Activated T-cell treated with anti-CD3 and anti-CD28 coated beads for 24 hours (primary cell): ENCODE results near the gene INTS2.
A peak's percentile ranks its signal among the peaks of the same experiment; 100 is the strongest.
"Not testable (repeated sequence)": the region's sequence is repeated elsewhere in the genome, so short reads cannot be mapped to it uniquely, and the experiment has no call there.

Experiments used
- DNase-seq: peaks from one replicate; pipeline ENCODE4 v3.0.0-alpha.2; 2020; ENCODE audit warnings: low read depth

INTS2 gene, protein sequence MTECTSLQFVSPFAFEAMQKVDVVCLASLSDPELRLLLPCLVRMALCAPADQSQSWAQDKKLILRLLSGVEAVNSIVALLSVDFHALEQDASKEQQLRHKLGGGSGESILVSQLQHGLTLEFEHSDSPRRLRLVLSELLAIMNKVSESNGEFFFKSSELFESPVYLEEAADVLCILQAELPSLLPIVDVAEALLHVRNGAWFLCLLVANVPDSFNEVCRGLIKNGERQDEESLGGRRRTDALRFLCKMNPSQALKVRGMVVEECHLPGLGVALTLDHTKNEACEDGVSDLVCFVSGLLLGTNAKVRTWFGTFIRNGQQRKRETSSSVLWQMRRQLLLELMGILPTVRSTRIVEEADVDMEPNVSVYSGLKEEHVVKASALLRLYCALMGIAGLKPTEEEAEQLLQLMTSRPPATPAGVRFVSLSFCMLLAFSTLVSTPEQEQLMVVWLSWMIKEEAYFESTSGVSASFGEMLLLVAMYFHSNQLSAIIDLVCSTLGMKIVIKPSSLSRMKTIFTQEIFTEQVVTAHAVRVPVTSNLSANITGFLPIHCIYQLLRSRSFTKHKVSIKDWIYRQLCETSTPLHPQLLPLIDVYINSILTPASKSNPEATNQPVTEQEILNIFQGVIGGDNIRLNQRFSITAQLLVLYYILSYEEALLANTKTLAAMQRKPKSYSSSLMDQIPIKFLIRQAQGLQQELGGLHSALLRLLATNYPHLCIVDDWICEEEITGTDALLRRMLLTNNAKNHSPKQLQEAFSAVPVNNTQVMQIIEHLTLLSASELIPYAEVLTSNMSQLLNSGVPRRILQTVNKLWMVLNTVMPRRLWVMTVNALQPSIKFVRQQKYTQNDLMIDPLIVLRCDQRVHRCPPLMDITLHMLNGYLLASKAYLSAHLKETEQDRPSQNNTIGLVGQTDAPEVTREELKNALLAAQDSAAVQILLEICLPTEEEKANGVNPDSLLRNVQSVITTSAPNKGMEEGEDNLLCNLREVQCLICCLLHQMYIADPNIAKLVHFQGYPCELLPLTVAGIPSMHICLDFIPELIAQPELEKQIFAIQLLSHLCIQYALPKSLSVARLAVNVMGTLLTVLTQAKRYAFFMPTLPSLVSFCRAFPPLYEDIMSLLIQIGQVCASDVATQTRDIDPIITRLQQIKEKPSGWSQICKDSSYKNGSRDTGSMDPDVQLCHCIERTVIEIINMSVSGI

DNA sequence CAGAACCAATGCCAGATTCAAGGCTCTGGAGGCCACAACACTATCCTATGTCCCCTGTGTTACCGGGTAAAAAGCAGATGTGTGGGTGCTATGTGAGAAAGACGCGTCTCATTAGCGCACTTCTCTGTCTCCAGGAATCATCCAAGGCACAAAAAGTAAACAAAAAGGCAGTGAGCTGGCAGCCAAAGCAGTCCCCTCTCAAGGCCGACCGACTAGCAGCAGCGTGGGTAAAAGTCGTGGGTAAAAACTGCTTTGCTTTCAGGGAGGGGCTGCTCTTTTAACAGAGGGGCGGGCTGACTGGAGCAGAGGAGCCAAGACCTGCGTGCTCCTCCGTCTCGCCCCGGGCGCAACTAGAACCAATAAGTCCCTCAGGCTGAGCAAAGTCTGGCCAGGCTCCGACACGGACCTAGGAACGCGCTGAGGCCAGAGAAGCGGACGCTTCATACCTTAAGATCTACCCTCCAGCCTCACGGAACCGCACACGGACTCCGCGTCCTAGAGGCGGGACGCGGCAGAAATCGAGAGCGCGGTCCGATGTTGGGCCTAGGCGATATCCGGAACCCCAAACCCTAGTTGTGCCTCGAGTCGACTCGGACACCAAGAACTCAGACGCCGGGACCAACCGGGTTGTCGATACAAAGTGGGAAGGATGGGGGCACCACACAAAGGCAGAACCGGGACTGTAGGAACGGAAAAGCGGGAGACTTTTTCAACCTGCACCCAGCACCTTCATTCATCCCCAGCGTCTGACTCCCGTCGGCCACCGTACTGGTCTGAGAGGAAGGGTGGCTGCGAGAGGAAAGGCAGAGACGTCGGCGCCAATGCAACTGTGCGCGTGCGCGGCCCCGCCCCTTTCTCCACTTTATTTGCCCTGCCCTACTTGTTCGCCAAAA is at the start of gene INTS2:
INTS2 (minus strand) TSS at position 775 of the 893 bp plus-strand sequence. CDS start 1,338 bp downstream, outside the sequence.
- DNase-seq, result peak; percentile 92

DNA sequence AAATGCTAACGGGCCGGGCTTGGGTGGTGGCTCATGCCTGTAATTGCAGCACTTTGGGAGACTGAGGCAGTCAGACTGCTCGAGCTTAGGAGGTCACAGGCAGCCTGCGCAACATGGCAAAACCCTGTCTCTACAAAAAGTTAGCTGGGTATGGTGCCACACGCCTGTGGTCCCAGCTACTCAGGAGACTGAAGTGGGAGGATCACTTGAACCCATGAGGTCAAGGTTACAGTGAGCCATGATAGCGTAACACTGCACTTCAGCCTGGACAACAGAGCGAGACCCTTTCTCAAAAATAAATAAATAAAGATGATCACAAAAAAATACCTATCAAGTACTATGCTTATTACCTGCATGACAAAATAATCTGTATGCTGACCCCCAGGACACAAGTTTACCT is 46.3 kb upstream of the INTS2 start:
- no peak for DNase-seq

DNA sequence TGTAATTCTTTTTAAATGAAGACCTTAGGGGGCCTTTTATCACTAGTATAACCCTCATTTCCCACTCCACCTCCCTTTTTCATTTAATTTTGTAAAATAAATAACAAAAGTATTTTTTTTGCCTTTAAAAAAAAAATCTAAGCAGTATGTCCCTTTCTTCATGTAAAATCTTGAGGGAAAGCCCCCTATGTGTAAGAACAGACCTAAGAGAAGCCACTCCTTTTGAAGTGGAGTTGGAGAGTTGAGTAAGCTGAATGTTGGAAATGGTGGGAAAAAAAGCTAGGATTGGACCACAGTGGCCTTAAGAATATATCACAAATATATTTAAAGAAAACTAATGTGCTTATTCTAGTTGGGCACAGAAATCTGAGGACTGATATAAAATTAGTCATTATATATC is 44.5 kb upstream of the INTS2 start:
- no peak for DNase-seq

DNA sequence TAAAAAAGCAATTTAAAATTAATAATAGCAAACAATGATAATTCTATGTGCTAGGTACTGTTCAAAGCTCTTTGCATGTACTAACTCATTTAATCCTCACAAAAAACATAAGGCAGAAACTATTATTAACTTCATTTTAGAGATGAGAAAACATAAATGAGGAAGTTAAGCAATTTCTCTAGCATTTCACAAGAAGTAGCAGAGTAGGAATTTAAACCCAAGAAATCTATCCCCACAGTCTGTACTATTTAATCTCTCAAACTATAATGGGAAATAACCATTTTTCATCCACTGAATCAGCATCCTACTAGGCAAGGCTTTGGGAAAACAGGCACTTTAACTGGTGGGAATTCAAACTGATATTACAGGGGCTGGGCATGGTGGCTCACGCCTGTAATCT is 42.2 kb upstream of the INTS2 start:
- DNase-seq, result no peak

DNA sequence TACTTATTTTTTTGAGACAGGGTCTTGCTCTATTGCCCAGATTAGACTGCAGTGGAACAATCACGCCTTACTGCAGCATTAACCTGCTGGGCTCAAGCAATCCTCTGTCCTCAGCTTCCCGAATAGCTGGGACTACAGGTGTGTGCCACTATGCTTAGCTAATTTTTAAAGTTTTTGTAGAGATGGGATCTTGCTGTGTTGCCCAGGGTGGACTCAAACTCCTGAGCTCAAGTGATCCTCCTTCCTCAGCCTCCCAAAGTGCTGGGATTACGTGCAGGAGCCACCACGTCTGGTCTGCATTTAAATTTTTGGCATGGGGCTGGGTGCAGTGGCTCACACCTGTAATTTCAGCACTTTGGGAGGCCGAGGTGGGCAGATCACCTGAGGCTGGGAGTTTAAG is 41.0 kb upstream of the INTS2 start:
- no peak for DNase-seq

DNA sequence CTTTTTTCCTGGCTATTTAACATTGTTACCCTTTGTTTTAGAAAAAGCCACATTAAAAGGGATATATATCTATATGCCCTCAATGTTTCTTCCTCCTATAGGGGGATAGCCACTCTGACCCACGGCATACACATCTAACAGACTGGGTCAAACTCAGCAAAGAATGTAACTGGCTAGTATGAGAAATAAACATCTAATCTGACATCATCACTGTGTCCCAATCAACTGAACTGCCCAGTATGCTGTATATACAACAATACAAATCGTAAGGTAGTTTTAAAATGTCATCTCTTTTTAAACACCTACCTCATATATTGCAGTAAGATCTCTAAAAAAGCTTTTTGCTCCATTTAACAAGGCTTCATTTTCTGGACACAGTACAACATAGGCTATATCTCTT is 39.9 kb upstream of the INTS2 start:
- no peak for DNase-seq

DNA sequence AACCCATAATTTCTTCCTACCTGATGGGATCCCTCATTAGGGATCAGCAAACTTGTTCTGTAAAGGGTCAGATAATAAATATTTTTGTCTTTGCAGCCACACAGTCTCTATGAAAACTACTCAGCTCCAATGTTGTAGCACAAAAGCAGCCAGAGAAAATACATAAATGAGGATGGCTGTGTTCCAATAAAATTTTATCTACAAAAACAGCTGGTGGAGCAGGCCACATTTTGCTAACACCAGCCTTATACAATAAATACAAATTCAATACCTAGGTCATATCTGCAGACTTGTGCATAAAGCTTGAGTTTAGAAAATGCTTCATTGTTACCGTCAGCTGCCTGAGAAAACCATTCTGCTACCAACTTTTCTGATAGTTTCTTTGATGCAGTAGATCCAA is 38.4 kb upstream of the INTS2 start:
- no peak for DNase-seq

DNA sequence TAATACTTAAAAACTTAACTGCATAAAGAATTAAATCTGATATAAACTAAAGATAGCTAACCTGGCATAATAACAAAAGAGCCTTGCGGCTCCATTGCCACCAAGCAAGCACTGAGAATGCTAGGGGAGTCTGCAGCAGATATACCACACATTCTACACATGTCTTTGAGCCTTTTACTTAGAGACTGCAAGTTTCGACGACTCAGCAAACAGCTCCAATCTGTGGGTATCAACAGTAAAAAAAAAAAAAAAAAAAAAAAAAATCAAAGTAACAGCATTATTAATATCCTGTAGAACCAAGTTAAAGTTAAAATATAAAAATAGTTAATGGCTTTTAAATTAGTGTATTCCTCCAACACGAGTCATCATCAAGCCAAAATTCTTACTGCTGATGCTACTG is 27.8 kb upstream of the INTS2 start:
- no peak for DNase-seq

DNA sequence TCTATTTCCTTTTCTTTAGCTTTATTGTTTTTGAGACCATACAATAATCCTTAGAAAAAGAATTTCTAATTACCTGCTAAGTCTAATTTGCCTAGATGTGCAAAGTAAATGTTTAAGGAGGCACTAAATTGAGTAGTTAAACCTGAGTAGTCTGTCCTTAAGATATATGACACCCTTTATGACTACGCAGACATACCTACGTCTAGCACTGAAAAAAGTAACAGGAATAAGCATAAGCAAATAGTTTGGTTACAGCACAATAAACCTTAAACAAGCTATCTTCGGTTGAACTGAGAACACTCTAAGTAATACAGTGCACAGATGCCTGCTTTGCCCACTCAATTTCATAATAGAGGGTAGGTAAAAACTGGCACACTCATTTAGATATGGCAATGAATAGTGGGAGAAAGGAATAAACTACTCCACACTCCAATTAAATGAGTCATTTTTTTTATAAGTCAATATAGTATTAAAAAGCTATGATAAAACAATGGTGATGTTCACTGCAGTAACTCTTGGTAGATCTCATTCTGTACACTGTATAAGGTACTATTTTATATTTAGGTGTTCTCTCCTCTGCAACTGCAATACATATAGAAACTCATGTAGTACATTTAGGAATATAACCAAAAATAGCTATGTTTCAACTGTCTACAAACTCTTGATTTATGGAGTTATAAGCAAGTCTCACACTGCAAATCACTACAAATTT is 19.7 kb upstream of the INTS2 start:
- DNase-seq, result no peak

DNA sequence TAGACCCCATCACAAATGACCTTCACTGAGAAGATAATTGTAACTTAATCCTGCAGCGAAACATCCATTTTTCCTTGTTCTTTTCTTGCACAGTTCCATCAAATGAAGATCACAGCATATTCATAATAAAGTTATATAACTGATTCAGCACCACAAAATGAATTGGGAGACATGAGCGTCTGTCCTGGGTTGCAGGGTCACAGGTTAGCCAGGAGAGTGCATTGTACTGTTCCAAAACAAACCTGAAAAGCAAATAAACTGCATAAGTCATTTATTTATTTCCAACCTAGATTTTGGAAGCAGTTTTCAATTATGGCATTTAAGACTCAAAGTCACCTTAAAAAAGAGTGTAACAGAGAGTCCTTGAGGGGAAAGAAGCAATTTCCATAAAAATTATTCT is 18.6 kb upstream of the INTS2 start:
- DNase-seq, result no peak

DNA sequence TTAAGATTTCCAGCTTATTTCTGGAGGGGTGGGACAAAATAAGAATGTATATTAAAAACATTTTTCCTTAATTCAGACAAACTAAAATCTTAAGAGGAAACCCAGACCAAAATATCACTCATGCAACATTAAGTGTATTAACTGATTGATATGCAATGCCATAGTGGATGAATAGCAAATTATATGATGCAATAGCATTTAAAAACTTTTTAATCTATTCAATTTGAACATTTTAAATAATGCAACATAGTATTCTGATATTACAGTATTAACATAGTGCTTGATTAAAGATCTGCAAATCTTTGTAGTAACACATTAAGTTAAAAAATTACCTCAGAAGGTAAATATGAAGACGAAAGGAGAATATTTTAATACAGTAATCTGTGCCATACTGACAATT is 15.3 kb upstream of the INTS2 start:
- no peak for DNase-seq

DNA sequence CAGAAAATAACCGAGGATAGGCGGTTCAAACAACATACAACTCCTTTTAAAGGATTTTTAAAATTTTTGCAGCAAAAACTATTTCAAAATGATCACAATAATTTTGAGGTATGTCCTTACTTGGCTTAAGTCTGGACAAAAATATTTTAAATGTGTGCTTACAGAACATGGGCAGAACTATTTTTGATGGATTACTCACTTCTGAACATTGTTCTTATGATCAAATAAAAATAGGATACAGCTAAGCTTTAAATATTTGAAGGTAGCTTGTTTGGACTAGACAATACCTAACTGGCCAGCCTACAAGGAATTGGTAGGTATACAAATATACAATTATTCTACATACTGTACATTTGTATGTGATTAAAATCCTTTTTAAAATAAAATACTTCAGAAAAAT is 14.3 kb upstream of the INTS2 start:
- no peak for DNase-seq

DNA sequence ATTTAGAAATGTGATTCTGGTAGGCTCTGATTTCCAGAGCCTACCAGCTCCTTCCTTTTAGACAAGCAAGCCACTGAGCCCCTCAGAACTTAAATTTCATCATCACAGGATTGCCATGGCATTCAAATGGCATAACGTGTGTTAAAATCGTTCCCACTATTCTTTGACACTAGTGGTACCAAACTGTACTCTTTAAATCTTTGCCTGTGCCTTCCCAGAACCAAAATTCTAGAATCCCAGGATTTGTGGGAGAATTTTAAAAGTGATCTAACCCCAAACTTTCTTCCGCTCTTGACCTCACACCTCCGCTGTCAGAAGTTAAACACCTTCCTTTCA is 287 bp upstream of the INTS2 start:
- no peak for DNase-seq

DNA sequence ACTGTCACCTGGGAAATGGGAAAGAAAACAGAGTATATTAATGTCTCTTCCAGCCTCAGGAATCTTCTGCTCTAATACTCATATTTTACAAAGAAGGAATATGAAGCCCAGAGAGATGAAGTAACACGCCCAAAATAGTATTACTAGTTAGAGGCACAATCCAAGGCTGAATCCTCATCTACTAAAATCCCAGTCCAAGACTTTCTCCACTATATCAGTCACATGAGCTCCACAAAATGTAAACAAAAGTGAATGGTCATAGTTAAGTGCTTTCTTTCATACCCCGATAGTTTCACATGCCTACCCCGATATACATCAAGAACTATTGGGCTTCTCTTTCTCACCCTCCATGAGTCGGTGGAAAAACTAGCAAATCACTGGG is 965 bp downstream of the INTS2 start:
- DNase-seq, result no peak

DNA sequence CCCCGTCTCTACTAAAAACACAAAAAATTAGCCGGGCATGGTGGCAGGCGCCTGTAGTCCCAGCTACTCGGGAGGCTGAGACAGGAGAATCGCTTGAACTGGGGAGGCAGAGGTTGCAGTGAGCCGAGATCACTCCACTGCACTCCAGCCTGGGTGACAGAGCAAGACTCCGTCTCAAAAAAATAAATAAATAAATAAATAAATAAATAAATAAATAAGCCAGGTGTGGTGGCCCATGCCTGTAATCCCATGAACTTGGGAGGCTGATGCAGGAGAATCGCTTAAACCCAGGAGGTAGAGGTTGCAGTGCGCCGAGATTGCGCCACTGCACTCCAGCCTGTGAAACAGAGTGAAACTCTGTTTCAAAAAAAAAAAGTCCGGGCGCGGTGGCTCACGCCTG is 12.6 kb downstream of the INTS2 start:
- not testable (repeated sequence) for DNase-seq

DNA sequence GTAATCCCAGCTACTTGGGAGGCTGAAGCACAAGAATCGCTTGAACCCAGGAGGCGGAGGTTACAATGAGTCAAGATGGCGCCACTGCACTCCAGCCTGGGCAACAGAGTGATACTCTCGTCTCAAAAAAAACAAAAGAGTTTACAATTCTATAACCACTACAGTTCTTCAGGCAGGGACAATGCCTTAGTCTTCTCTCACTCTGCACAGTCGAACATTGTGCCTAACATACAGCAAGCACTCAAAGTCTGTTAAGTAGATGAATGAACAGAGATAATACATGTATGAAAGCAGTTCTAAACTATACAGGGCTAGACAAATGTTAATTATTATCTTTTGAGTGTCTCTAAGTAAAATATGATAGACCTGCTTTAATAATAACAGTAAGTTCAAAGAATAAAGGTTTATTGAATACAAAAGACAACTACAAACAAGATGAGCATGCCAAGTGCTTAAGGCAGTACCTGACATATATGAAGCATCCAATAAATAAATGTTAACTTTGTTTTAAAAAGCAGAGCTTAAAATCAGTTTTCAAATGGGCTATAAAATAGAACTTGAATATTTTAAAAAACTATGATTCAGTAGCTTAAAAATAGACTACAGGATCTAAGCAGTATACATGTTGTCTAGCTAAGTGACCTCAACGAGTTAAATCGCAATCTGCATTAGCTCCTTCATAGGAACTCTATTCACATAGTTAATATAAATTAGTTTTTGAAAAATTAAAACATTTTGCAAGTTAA is 19.3 kb downstream of the INTS2 start:
- DNase-seq, result no peak

DNA sequence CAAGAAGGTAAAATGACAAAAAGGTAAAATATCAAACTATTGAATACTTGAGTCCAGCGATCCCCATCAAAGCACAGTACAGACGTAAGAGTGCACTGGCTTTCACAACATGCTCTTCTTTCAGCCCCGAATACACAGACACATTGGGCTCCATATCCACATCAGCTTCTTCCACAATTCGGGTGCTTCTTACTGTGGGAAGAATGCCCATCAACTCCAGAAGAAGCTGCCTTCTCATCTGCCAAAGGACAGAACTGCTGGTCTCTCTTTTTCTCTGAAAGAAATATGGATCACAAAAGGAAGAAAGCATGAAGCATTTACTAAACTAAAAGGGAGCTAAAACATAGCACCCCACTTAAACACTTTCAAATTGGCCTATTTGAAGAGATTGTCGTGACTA is 20.4 kb downstream of the INTS2 start:
- DNase-seq, result no peak

DNA sequence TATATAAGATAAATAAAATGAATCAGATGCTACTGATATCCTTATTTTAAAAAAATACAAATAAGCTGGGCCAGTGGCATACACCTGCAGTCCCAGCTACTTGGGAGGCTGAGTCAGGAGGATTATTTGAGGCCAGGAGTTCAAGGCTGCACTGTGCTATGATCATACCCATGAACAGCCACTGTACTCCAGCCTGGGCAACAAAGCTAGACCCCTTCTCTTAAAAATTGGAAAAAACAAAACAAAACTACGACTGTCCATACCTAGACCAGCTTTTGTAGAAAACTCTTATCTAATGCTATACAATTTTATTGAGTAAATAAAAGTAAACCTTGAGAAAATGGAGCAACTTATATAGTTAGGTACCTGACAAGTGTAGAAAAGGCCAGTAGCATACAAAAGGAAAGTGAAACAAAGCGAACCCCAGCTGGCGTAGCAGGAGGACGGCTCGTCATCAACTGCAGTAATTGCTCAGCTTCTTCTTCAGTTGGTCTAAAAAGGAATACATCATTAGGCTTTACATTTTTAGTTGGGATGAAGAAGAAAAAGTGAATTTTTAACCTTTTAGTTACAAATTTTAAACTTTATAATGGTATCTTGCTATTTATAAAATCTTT is 23.6 kb downstream of the INTS2 start:
- DNase-seq, result no peak

DNA sequence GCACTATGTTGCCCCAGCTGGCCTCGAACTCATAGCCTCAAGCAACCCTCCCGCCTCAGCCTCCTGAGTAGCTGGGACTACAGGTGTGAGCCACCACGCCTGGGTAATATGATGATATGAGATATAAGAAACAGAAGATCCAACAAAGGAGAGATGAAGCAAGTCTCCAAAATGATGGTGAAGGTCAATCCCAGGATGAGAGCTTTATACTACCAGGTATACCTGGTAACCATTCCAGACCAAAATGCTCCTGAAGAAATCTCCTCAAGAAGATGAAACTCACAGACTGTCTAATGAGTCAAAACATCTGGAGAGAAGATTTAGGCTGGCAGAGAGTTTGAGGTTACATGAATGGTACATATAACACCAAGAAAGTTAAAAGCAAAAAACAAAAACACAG is 24.5 kb downstream of the INTS2 start:
- DNase-seq, result no peak
